Lower leg skin (tissue), 4 donors: Measurements from ENCODE around the gene JAG1. TPM values are rescaled to one million over a fixed set of nuclear protein-coding genes. Genes with fewer than 3 reads are reported as not detected.

Experiments
- DNase-seq, 2 donors: peaks; one replicate each; pipeline ENCODE4 v3.0.0-alpha.2; 2019; ENCODE audit warnings: low spot score in 2 of 2
- H3K4me3 ChIP-seq: fragments of 200-600 bp; sonication (generic); 2 replicates; pipeline ENCODE4 v1.5.1; 2017; ENCODE audit warnings: mild to moderate bottlenecking, low read depth; ENCODE audit not compliant: poor library complexity, severe bottlenecking
- POLR2A ChIP-seq, 2 donors: fragments of 450-650 bp; IDR thresholded peaks; one replicate each; pipeline ENCODE4 v1.6.1; 2016 to 2017; ENCODE audit warnings: antibody characterized with exemption in 2 of 2, mild to moderate bottlenecking in 1 of 2, moderate library complexity in 1 of 2
- WGBS, 2 donors: methylation state at CpG; one replicate each; pipeline ENCODE4 v1.1.5; 2018; 5-methylcytosine and 5-hydroxymethylcytosine counted together
- intact Hi-C: fragments of 100-400 bp; cut with DNase I; formaldehyde crosslinking; loops from one replicate; pipeline ENCODE4 v1.15.0; 2023; ENCODE audit warnings: low total_unique reads
- total RNA-seq, 4 donors: library from RNA; depleted of rRNA; stranded (reverse); fragments of >200 nt; gene quantifications; one replicate each; pipeline ENCODE4 v1.1.0, GENCODE V29; 2016
- TF ChIP-seq, protein P1 (sequence below), 3 donors: fragments of 450-650 bp; IDR thresholded peaks; one replicate each; pipeline ENCODE4 v1.5.1; 2016; ENCODE audit warnings: antibody characterized with exemption in 3 of 3, mild to moderate bottlenecking in 3 of 3, moderate library complexity in 2 of 3

Gene JAG1
- total RNA-seq, 4 donors from 2014 or later, result 145 to 238 (median 186) TPM

GRCh38 chr20:10649080-10649796, 24.6 kb downstream of the JAG1 start:
- WGBS, 2 donors, result 79 to 86% methylated on average over 8 of the region's 8 CpGs
- TF ChIP-seq, protein P1, sequence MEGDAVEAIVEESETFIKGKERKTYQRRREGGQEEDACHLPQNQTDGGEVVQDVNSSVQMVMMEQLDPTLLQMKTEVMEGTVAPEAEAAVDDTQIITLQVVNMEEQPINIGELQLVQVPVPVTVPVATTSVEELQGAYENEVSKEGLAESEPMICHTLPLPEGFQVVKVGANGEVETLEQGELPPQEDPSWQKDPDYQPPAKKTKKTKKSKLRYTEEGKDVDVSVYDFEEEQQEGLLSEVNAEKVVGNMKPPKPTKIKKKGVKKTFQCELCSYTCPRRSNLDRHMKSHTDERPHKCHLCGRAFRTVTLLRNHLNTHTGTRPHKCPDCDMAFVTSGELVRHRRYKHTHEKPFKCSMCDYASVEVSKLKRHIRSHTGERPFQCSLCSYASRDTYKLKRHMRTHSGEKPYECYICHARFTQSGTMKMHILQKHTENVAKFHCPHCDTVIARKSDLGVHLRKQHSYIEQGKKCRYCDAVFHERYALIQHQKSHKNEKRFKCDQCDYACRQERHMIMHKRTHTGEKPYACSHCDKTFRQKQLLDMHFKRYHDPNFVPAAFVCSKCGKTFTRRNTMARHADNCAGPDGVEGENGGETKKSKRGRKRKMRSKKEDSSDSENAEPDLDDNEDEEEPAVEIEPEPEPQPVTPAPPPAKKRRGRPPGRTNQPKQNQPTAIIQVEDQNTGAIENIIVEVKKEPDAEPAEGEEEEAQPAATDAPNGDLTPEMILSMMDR (IDR thresholded peaks at IDR 0.05), result no peak
- no peak for TF ChIP-seq POLR2A (IDR thresholded peaks at IDR 0.05)
- peak in 1 of 2 donors; percentile 9 for DNase-seq
- H3K4me3 ChIP-seq, result no peak overlapping the region
- intact Hi-C loops, result no loop called here

DNA sequence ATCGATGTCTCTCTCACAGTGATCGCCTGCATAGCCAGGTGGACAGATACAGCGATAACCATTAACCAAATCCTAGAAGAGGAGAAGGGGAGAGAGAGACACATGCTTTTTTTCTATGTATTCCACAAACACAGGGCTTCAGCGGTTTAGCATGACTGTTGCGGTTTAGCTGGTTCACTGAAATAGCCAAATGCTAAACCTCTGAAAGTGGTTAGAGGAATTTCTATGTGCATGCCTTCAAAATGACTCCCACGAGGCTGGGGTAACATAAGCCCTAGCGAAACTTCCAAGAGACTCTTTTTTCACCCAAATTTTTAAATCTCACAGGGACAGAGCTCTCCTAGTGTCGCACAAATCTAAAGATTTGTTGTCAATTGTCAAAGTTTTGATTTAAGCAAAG, 25.1 kb downstream of the JAG1 start:
- WGBS, 2 donors, result 91 to 92% methylated on average over 8 of the region's 8 CpGs
- H3K4me3 ChIP-seq, result no peak overlapping the region
- intact Hi-C loops, result no loop called here
- TF ChIP-seq POLR2A (IDR thresholded peaks at IDR 0.05), result no peak
- TF ChIP-seq, protein P1 (IDR thresholded peaks at IDR 0.05), result no peak
- no peak for DNase-seq

DNA sequence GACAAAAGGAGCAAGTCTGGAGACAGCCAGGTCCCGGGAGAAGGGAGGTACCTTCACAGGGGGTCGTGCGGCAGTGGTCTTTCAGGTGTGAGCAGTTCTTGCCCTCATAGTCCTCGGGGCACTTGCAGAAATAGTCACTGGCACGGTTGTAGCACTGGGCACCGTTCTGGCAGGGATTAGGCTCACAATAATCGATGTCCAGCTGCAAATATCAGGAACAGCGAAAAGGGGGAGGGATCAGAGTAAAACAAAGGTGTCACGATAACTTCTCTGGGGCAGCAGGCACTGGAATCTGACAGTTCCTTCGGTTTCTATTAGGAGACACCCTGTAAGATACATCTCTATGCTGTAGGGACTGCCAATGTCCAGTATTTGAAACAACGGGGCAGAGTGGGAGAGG, 25.9 kb downstream of the JAG1 start:
- DNase-seq, result peak in 1 of 2 donors; percentile 72
- TF ChIP-seq POLR2A (IDR thresholded peaks at IDR 0.05), result no peak
- TF ChIP-seq, protein P1 (IDR thresholded peaks at IDR 0.05), result no peak
- intact Hi-C loops, result no loop called here
- 71 to 86% methylated on average over 11 of the region's 11 CpGs for WGBS, 2 donors
- no peak overlapping the region for H3K4me3 ChIP-seq

GRCh38 chr20:10647471-10647870, 26.3 kb downstream of the JAG1 start:
- 61 to 66% methylated on average over 9 of the region's 9 CpGs for WGBS, 2 donors
- TF ChIP-seq POLR2A (IDR thresholded peaks at IDR 0.05), result no peak
- TF ChIP-seq, protein P1 (IDR thresholded peaks at IDR 0.05), result no peak
- no peak overlapping the region for H3K4me3 ChIP-seq
- DNase-seq, result peak in 1 of 2 donors; percentile 76
- intact Hi-C loops, result no loop called here

GRCh38 chr20:10646886-10647420, 26.8 kb downstream of the JAG1 start:
- WGBS, 2 donors, result 82 to 83% methylated on average over 9 of the region's 9 CpGs
- peak in 1 of 2 donors; percentile 75 for DNase-seq
- TF ChIP-seq, protein P1 (IDR thresholded peaks at IDR 0.05), result no peak
- TF ChIP-seq POLR2A (IDR thresholded peaks at IDR 0.05), result no peak
- intact Hi-C loops, result no loop called here
- no peak overlapping the region for H3K4me3 ChIP-seq
